ENCODE measurements around the gene CHGA.

DNA sequence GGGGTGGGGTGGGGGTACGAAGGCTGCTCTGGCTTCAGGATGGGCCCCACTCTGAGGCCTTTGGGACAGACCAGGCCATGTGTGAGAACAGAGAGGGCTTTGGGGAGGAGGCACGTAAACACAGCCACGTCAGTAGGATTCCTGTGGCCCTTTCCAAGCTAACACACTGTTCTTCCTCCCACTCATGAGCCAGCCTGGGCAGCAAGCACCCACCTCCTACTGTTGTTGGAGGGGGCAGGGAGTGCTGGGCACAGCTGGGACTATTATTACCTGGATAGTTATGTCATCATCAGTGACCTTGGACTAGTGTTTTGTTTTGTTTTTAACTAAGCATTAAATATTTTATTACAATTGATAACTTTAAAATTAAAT lies 5.3 kb downstream of the CHGA start:
- TF ChIP-seq E2F8 (IDR thresholded peaks at IDR 0.05; ENCODE audit: low read depth, partially characterized antibody) (no peak), TAF1 (IDR thresholded peaks at IDR 0.05; ENCODE audit: borderline replicate concordance, low read depth, low read length) (no peak), POLR2AphosphoS5 (IDR thresholded peaks at IDR 0.05; ENCODE audit: low read length) (no peak), ZNF24 (IDR thresholded peaks at IDR 0.05) (no peak), ZZZ3 (IDR thresholded peaks at IDR 0.05; ENCODE audit: control insufficient read depth, insufficient read length, low read depth) (no peak)
- TF ChIP-seq, protein P1, sequence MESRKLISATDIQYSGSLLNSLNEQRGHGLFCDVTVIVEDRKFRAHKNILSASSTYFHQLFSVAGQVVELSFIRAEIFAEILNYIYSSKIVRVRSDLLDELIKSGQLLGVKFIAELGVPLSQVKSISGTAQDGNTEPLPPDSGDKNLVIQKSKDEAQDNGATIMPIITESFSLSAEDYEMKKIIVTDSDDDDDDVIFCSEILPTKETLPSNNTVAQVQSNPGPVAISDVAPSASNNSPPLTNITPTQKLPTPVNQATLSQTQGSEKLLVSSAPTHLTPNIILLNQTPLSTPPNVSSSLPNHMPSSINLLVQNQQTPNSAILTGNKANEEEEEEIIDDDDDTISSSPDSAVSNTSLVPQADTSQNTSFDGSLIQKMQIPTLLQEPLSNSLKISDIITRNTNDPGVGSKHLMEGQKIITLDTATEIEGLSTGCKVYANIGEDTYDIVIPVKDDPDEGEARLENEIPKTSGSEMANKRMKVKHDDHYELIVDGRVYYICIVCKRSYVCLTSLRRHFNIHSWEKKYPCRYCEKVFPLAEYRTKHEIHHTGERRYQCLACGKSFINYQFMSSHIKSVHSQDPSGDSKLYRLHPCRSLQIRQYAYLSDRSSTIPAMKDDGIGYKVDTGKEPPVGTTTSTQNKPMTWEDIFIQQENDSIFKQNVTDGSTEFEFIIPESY (IDR thresholded peaks at IDR 0.05), result no peak

All from GM12878 (cell line).